Lung (tissue), 12 donors: ENCODE data around the gene ETV6. TPM values are rescaled to one million over a fixed set of nuclear protein-coding genes. Genes with fewer than 3 reads are reported as not detected.

Source experiments
- ATAC-seq: fragments of 200-7000 bp; cut with Tn5 transposase; one replicate; pipeline ENCODE4 v1.9.1; 2020; ENCODE audit warnings: moderate number of reproducible peaks; ENCODE audit not compliant: insufficient read depth, low FRiP score
- DNase-seq, 3 donors: peaks; one replicate each; pipeline ENCODE4 v3.0.0-alpha.2; 2013 to 2017
- H3K27ac ChIP-seq, 2 donors: one replicate each; pipeline ENCODE4 v1.5.1; 2013; ENCODE audit warnings: mild to moderate bottlenecking in 2 of 2, moderate library complexity in 2 of 2, control low read depth in 1 of 2, inconsistent platforms in 1 of 2, low read depth in 1 of 2, low read length in 1 of 2
- H3K27me3 ChIP-seq, 3 donors: one replicate each; pipeline ENCODE4 v1.5.1; 2013; ENCODE audit warnings: low read length in 2 of 3; ENCODE audit not compliant: control insufficient read depth in 3 of 3, insufficient read depth in 3 of 3
- H3K36me3 ChIP-seq, 4 donors: one replicate each; pipeline ENCODE4 v1.5.1; 2013; ENCODE audit warnings: low read length in 4 of 4, mild to moderate bottlenecking in 1 of 4, moderate library complexity in 1 of 4; ENCODE audit not compliant: control insufficient read depth in 4 of 4, insufficient read depth in 4 of 4
- H3K4me1 ChIP-seq, 5 donors: one replicate each; pipeline ENCODE4 v1.5.1; 2013; ENCODE audit warnings: low read length in 5 of 5, mild to moderate bottlenecking in 2 of 5, moderate library complexity in 1 of 5; ENCODE audit not compliant: control insufficient read depth in 5 of 5, insufficient read depth in 5 of 5
- H3K4me3 ChIP-seq: one replicate; pipeline ENCODE4 v1.5.1; 2013; ENCODE audit warnings: mild to moderate bottlenecking, control low read depth, moderate library complexity
- H3K9ac ChIP-seq, 2 donors: one replicate each; pipeline ENCODE4 v1.5.1; 2013; ENCODE audit warnings: low read length in 2 of 2, control low read depth in 1 of 2; ENCODE audit not compliant: insufficient read depth in 1 of 2
- H3K9me3 ChIP-seq, 4 donors: one replicate each; pipeline ENCODE4 v1.5.1; 2013; ENCODE audit warnings: low read length in 3 of 4, mild to moderate bottlenecking in 1 of 4, moderate library complexity in 1 of 4; ENCODE audit not compliant: control insufficient read depth in 4 of 4, insufficient read depth in 3 of 4
- CTCF ChIP-seq: IDR thresholded peaks from 2 replicates; pipeline ENCODE4 v1.5.1; 2012; ENCODE audit warnings: mild to moderate bottlenecking; ENCODE audit errors: control extremely low read depth, extremely low read depth
- WGBS, 2 donors: extraction: QIAGEN DNeasy Blood & Tissue Kit; methylation state at CpG; one replicate each; pipeline ENCODE4 v1.1.7; 2013; 5-methylcytosine and 5-hydroxymethylcytosine counted together
- polyA plus RNA-seq, 2 donors: library from polyadenylated mRNA; stranded (reverse); fragments of 200-250 nt; gene quantifications; one replicate each; pipeline ENCODE4 v1.2.1, GENCODE V29; 2013
- total RNA-seq, 2 donors: library from RNA; depleted of rRNA in 1 of 2; stranded (reverse); fragments of >200 nt in 1 of 2; gene quantifications; one replicate each; pipeline ENCODE4 v1.2.1, GENCODE V29; 2014 to 2021
- donor health status: control.
- donor health status: control.
- donor health status: Bipolar disorder and iron deficiency.
- donor health status: healthy.
- donor health status: DM: yes; HTN: yes; CAD: no.

ETV6 gene
- total and polyA plus RNA-seq, 4 donors: 8.6 to 45.7 (median 13.6) TPM

DNA sequence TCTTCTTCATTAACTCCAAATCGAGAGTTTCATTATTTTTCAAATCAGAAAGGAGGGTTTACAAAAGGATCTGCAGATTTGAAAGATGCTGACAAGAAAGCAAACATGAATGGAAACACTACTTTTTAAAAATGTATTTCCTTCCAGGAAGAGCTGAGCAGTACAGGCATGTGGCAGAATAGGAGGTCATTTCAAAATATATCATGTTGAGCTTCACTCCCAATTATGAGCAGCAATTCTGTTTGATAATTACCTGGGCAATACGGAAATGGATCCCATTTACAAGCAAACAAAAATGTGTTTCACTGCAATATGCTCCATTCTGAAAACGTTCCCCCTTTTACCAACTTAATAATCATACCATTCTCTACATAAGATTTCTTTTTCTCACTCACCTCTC is 273.6 kb downstream of the ETV6 start:
- Histone ChIP-seq H3K9me3 (no peaks in the 10 kb centered on the region), H3K27me3 (no peaks in the 10 kb centered on the region), H3K27ac (no peak overlapping the region), H3K9ac (no peak overlapping the region), H3K36me3 (no peaks in the 10 kb centered on the region), H3K4me1 (peaks cover 0 to 5% (median 0%) of the 10 kb centered on the region in 5 donors), H3K4me3 (no peak overlapping the region)
- no peak for TF ChIP-seq CTCF
- no peak for ATAC-seq
- no peak for DNase-seq
- WGBS, 2 donors: 87 to 93% methylated on average over 3 of the region's 3 CpGs

DNA sequence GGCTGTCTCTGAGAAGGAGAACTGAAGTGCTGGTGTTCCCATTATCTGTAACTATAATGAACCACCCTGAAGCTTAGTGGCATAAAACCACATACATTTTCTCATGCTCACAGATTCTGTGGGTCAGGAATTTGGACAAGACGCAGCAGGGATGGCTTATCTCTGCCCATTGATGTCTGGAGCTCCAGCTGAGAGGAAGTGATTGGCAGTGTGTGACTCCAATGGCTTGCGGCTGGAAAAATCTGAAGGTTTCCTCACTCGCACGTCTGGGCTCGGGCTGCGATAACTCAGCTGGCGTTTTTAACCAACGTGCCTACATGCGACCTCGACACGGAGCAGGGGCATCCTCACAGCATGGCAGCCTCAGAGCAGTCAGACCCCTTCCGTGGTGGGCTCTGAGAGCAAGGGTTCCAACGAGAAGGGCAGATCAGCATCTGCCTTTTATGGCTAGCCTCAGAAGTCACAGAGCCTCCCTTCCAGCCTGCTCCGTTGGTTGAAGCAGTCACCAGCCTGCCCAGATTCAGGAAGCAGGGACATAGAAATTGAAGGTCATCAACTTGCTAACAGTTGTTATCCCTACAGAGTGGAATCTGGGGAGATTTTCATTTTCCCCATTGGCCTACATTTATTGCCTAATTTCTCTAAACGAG is 277.9 kb downstream of the ETV6 start:
- no peak overlapping the region for H3K4me3 ChIP-seq
- DNase-seq (peak; percentile 57 to 79 (median 67)), ATAC-seq (no peak)
- peaks cover 0 to 5% (median 0%) of the 10 kb centered on the region in 5 donors for H3K4me1 ChIP-seq
- no peaks in the 10 kb centered on the region for H3K9me3 ChIP-seq
- no peak overlapping the region for H3K27ac ChIP-seq
- WGBS, 2 donors: 70 to 79% methylated on average over 15 of the region's 15 CpGs
- H3K36me3 ChIP-seq: no peaks in the 10 kb centered on the region
- no peaks in the 10 kb centered on the region for H3K27me3 ChIP-seq
- no peak for TF ChIP-seq CTCF
- no peak overlapping the region for H3K9ac ChIP-seq

GRCh38 chr12:11929714-11930113 is 280.2 kb downstream of the ETV6 start:
- no peaks in the 10 kb centered on the region for H3K9me3 ChIP-seq
- H3K4me3 ChIP-seq: no peak overlapping the region
- ATAC-seq: no peak
- WGBS, 2 donors: 95 to 98% methylated on average over 3 of the region's 3 CpGs
- H3K27me3 ChIP-seq: no peaks in the 10 kb centered on the region
- H3K9ac ChIP-seq: no peak overlapping the region
- no peak for DNase-seq
- H3K27ac ChIP-seq: no peak overlapping the region
- no peaks in the 10 kb centered on the region for H3K36me3 ChIP-seq
- peaks cover 0 to 5% (median 0%) of the 10 kb centered on the region in 5 donors for H3K4me1 ChIP-seq
- no peak for TF ChIP-seq CTCF

GRCh38 chr12:11939223-11939622 is 289.7 kb downstream of the ETV6 start:
- Histone ChIP-seq H3K9me3 (no peaks in the 10 kb centered on the region), H3K4me3 (no peak overlapping the region), H3K36me3 (no peaks in the 10 kb centered on the region), H3K27me3 (no peaks in the 10 kb centered on the region), H3K27ac (no peak overlapping the region), H3K9ac (no peak overlapping the region), H3K4me1 (peaks cover 0 to 2% (median 0%) of the 10 kb centered on the region in 5 donors)
- 96 to 100% methylated on average over 4 of the region's 4 CpGs for WGBS, 2 donors
- no peak for ATAC-seq
- TF ChIP-seq CTCF: no peak
- DNase-seq: no peak
